ENCODE results near the gene CCDC148. TPM values are rescaled to one million over a fixed set of nuclear protein-coding genes. Genes with fewer than 3 reads are reported as not detected.
A peak's percentile ranks its signal among the peaks of the same experiment; 100 is the strongest.

CCDC148 gene
- total RNA-seq, 1 experiment from 2014 or later, result 2.1 TPM

DNA sequence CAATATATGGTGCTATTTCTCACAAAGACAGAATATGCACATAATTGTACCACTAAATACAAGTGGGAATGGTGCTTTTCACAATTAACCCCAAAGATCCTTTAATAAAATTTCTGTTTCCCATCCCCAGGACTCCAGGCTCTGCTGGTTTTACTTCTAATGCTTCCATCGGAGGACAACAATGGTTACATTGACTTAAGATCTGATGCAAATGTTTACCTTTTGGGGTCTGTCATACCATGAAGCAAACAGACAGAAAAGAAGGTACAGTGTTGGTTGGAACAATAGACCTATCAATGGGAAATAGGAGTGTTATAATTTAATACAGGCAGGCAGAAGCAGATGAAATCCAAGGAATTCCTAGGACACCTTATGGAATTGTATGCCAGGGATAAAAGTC lies 249.2 kb downstream of the CCDC148 start:
- no peak overlapping the region for H3K27ac Mint-ChIP-seq
- H3K4me3 Mint-ChIP-seq, result no peak overlapping the region
- no peaks in the 10 kb centered on the region; the same call in 1 of the 2 replicates for H3K9me3 Mint-ChIP-seq
- ATAC-seq (no peak), DNase-seq (ENCODE audit: low spot score) (no peak)
- ChIA-PET CTCF (no interaction called here), POLR2A (no interaction called here)
- H3K36me3 Mint-ChIP-seq, result no peaks in the 10 kb centered on the region
- no peaks in the 10 kb centered on the region for H3K27me3 Mint-ChIP-seq (ENCODE audit: low read depth)
- H3K4me1 Mint-ChIP-seq, result no peaks in the 10 kb centered on the region
- TF ChIP-seq GABPB1 (CRISPR knock-in tag; IDR thresholded peaks at IDR 0.05), result peak; percentile 80
- TF ChIP-seq ZNF396 (CRISPR knock-in tag; IDR thresholded peaks at IDR 0.05; ENCODE audit: borderline replicate concordance), result no peak

DNA sequence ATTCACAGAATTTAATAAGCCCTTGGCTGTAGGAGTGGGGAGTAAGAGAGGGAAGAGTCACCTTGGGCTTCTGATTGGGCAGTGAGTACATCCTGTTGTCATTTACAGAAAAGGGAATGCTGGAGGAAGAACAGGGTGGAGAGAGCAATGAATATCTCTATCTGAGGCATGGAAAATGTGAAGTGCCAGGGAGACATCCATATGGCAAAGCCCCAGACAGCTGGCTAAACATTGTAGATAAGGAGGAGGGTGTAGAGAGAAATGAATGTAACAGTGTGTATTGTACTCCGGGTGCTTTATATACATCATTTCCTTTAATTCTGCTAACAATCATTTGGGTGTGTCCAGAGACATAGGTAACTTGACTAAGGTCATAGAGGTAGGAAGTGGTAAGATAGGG lies 251.3 kb downstream of the CCDC148 start:
- POLR2A ChIA-PET, result no interaction called here
- Mint-ChIP-seq H3K36me3 (no peaks in the 10 kb centered on the region), H3K9me3 (no peaks in the 10 kb centered on the region; the same call in 1 of the 2 replicates), H3K4me1 (no peaks in the 10 kb centered on the region), H3K4me3 (no peak overlapping the region), H3K27me3 (ENCODE audit: low read depth) (no peaks in the 10 kb centered on the region), H3K27ac (no peak overlapping the region)
- ATAC-seq (no peak), DNase-seq (ENCODE audit: low spot score) (no peak)
- no peak for TF ChIP-seq CREB1 (CRISPR knock-in tag; IDR thresholded peaks at IDR 0.05)
- TF ChIP-seq TEAD1 (CRISPR knock-in tag; IDR thresholded peaks at IDR 0.05), result no peak
- no peak for TF ChIP-seq ESRRA (CRISPR knock-in tag; IDR thresholded peaks at IDR 0.05; ENCODE audit: borderline replicate concordance)
- CTCF ChIA-PET, result no interaction called here

DNA sequence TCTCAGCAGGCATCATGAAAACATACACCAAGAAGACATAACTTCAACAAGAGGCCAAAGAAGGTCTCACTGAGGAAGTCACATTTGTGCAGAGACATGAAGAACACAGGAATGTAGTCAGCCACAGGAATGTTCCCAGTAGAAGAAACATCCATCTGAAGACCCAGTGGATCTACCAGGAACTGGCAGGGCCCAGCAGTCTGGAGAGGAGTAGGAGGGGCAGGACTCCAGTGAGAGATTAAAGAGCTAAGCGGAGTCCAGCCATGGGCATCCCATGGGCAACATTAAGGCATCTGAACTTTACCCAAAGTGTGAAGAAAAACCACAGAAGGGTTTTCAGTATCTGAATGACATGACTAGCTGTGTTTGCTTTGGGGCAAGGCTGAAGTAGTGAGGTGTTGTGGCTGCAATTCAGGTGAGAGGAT lies 251.8 kb downstream of the CCDC148 start:
- TF ChIP-seq, protein P1, sequence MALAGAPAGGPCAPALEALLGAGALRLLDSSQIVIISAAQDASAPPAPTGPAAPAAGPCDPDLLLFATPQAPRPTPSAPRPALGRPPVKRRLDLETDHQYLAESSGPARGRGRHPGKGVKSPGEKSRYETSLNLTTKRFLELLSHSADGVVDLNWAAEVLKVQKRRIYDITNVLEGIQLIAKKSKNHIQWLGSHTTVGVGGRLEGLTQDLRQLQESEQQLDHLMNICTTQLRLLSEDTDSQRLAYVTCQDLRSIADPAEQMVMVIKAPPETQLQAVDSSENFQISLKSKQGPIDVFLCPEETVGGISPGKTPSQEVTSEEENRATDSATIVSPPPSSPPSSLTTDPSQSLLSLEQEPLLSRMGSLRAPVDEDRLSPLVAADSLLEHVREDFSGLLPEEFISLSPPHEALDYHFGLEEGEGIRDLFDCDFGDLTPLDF (CRISPR knock-in tag; IDR thresholded peaks at IDR 0.05), result no peak
- Mint-ChIP-seq H3K27ac (no peak overlapping the region), H3K27me3 (ENCODE audit: low read depth) (no peaks in the 10 kb centered on the region), H3K4me3 (no peak overlapping the region), H3K4me1 (no peaks in the 10 kb centered on the region), H3K36me3 (no peaks in the 10 kb centered on the region), H3K9me3 (no peaks in the 10 kb centered on the region)
- CTCF ChIA-PET, result no interaction called here
- ATAC-seq (no peak), DNase-seq (ENCODE audit: low spot score) (no peak)
- POLR2A ChIA-PET, result no interaction called here

DNA sequence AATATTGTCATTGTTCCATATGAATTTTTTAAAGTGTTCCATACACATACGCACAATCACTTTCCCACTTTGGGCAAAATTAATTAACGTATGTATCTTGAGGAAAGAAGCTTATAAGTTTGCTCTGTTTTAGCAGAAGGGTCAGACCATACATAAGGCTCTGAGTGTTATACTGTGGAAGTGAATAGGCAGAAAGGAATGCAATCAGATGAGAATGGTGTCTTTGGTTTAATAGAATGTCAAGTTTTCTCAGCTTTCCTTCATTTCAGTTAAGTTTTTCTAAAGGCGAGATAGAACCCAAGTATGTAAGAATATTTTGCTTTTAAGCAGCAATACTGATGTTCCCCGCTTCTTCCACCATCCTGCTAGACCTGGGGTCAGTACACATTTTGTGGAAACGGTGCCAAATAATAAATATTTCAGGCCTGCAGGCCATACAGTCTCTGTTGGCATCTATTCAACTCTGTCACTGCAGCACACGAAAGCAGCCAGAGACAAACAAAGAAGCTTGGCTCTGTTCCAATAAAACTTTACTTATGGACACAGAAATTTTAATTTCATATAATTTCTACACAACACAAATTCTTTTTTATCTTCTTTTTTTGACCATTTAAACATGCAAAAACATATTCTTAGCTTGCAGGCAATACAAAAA lies 254.3 kb downstream of the CCDC148 start:
- Mint-ChIP-seq H3K9me3 (no peaks in the 10 kb centered on the region), H3K27ac (no peak overlapping the region), H3K36me3 (no peaks in the 10 kb centered on the region), H3K4me1 (peaks cover 2% of the 10 kb centered on the region; the same call in 1 of the 2 replicates), H3K27me3 (ENCODE audit: low read depth) (no peaks in the 10 kb centered on the region), H3K4me3 (no peak overlapping the region)
- ATAC-seq (no peak), DNase-seq (ENCODE audit: low spot score) (no peak)
- POLR2A ChIA-PET, result no interaction called here
- TF ChIP-seq ZNF219 (CRISPR knock-in tag; IDR thresholded peaks at IDR 0.05; ENCODE audit: borderline replicate concordance), result no peak
- TF ChIP-seq, protein P2, sequence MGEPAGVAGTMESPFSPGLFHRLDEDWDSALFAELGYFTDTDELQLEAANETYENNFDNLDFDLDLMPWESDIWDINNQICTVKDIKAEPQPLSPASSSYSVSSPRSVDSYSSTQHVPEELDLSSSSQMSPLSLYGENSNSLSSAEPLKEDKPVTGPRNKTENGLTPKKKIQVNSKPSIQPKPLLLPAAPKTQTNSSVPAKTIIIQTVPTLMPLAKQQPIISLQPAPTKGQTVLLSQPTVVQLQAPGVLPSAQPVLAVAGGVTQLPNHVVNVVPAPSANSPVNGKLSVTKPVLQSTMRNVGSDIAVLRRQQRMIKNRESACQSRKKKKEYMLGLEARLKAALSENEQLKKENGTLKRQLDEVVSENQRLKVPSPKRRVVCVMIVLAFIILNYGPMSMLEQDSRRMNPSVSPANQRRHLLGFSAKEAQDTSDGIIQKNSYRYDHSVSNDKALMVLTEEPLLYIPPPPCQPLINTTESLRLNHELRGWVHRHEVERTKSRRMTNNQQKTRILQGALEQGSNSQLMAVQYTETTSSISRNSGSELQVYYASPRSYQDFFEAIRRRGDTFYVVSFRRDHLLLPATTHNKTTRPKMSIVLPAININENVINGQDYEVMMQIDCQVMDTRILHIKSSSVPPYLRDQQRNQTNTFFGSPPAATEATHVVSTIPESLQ (CRISPR knock-in tag; IDR thresholded peaks at IDR 0.05), result no peak
- no peak for TF ChIP-seq ZNF416 (CRISPR knock-in tag; IDR thresholded peaks at IDR 0.05)
- no peak for TF ChIP-seq FOXP1 (CRISPR knock-in tag; IDR thresholded peaks at IDR 0.05; ENCODE audit: borderline replicate concordance)
- TF ChIP-seq, protein P3, sequence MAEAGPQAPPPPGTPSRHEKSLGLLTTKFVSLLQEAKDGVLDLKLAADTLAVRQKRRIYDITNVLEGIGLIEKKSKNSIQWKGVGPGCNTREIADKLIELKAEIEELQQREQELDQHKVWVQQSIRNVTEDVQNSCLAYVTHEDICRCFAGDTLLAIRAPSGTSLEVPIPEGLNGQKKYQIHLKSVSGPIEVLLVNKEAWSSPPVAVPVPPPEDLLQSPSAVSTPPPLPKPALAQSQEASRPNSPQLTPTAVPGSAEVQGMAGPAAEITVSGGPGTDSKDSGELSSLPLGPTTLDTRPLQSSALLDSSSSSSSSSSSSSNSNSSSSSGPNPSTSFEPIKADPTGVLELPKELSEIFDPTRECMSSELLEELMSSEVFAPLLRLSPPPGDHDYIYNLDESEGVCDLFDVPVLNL (CRISPR knock-in tag; IDR thresholded peaks at IDR 0.05; ENCODE audit: borderline replicate concordance, low read depth), result no peak
- TF ChIP-seq, protein P4, sequence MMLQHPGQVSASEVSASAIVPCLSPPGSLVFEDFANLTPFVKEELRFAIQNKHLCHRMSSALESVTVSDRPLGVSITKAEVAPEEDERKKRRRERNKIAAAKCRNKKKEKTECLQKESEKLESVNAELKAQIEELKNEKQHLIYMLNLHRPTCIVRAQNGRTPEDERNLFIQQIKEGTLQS (CRISPR knock-in tag; conservative IDR thresholded peaks at IDR 0.05), result no peak
- TF ChIP-seq, protein P5, sequence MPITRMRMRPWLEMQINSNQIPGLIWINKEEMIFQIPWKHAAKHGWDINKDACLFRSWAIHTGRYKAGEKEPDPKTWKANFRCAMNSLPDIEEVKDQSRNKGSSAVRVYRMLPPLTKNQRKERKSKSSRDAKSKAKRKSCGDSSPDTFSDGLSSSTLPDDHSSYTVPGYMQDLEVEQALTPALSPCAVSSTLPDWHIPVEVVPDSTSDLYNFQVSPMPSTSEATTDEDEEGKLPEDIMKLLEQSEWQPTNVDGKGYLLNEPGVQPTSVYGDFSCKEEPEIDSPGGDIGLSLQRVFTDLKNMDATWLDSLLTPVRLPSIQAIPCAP (CRISPR knock-in tag; IDR thresholded peaks at IDR 0.05), result no peak
- CTCF ChIA-PET, result interaction anchor here (0.7 kb wide), 1 partner anchor 543 kb away, joined by 4 read pairs; no protein-coding TSS in a partner anchor
